ENCODE results near the gene CD1B. TPM values are rescaled to one million over a fixed set of nuclear protein-coding genes. Genes with fewer than 3 reads are reported as not detected.
"Not testable (repeated sequence)": the region's sequence is repeated elsewhere in the genome, so short reads cannot be mapped to it uniquely, and the experiment has no call there.

CD1B gene
- total RNA-seq, 1 donor from 2014 or later = not detected

DNA sequence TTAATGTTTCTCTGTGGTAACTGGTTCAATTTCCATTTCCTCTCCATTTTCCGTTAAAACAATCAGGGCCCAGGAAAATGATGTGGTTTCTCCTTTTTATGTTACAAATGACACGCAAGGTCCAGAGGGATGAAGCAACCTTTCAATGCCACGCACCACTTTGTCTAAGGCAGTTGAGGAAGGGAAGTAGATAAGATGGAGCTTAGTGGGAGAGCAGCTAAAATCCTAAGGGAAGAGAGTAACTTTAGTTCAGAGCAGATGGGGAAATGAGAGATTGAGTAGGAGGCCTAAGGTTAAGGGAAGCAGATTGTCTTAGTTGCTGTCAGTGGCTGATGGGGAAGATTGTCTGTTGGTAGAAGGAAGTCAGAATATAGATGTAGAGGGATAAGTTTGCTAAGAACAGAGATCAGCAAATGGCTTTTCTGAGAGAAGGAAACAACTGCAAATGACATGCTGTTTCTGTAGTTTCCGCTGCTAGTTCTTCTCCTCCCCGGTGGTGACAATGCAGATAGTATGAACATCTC, 40.9 kb downstream of the CD1B start:
- TF ChIP-seq CTCF (conservative IDR thresholded peaks at IDR 0.05; ENCODE audit: low read depth, low read length) = no peak

DNA sequence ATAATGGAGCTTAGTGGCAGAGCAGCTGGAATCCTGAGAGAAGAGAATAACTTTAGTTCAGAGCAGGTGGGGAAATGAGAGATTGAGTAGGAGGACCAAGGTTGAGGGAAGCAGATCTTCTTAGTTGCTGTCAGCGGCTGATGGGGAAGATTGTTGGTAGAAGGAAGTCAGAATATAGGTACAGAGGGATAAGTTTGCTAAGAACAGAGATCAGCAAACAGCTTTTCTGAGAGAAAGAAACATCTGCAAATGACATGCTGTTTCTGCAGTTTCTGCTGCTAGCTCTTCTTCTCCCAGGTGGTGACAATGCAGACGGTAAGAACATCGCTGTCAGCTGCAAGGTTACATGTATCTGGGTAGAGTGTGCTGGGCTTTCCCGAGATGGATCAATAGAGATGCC, 41.5 kb downstream of the CD1B start, which contains the start of gene CD1C:
TSS of gene CD1C (plus strand) at position 113 of the 400 bp plus-strand sequence. CDS start at position 255, 142 bp downstream.
- no peak for TF ChIP-seq CTCF (conservative IDR thresholded peaks at IDR 0.05; ENCODE audit: low read depth, low read length)
- no peak within 1 kb of the TSS for H3K4me3 ChIP-seq (ENCODE audit: low read depth, low read length)
- DNase-seq (ENCODE audit: low read depth) = no peak

More for the DNA sequence above, 40.9 kb downstream of the CD1B start:
- H3K4me3 ChIP-seq (ENCODE audit: low read depth, low read length) = no peak overlapping the region
- no peak for DNase-seq (ENCODE audit: low read depth)

- DNase-seq (ENCODE audit: low read depth) = no peak
- no peak for TF ChIP-seq CTCF (conservative IDR thresholded peaks at IDR 0.05; ENCODE audit: low read depth, low read length)
- H3K4me3 ChIP-seq (ENCODE audit: low read depth, low read length) = no peak overlapping the region
Observed at GRCh38 chr1:158286941-158287346, 44.4 kb downstream of the CD1B start.

GRCh38 chr1:158286487-158286886, 44.8 kb downstream of the CD1B start:
- TF ChIP-seq CTCF (conservative IDR thresholded peaks at IDR 0.05; ENCODE audit: low read depth, low read length) = no peak
- no peak overlapping the region for H3K4me3 ChIP-seq (ENCODE audit: low read depth, low read length)
- DNase-seq (ENCODE audit: low read depth) = no peak

GRCh38 chr1:158285756-158286241, 45.5 kb downstream of the CD1B start:
- TF ChIP-seq CTCF (conservative IDR thresholded peaks at IDR 0.05; ENCODE audit: low read depth, low read length) = no peak
- DNase-seq (ENCODE audit: low read depth) = peak; percentile 55
- H3K4me3 ChIP-seq (ENCODE audit: low read depth, low read length) = no peak overlapping the region

DNA sequence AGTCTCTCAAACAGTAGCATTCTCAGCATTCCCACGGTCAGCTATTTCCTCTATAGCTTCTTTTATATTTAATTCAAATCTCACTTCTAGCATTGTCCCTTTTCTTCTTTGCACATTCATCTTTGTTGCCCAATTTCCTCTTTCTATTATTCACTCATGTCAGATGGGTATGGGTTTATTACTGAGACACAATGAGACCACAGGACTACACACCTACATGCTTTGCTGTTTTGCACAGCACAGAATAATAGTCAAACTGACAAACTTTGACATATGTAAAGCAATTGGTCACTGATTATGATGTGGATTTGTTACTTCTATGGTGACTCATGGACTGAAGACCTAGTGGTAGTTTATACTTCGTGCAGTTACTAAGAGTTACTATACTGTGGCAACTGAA, 47.4 kb downstream of the CD1B start:
- no peak for TF ChIP-seq CTCF (conservative IDR thresholded peaks at IDR 0.05; ENCODE audit: low read depth, low read length)
- no peak overlapping the region for H3K4me3 ChIP-seq (ENCODE audit: low read depth, low read length)
- peak; percentile 44 for DNase-seq (ENCODE audit: low read depth)

- not testable (repeated sequence) for DNase-seq (ENCODE audit: low read depth); H3K4me3 ChIP-seq (ENCODE audit: low read depth, low read length)
Observed at GRCh38 chr1:158282421-158282820, 48.9 kb downstream of the CD1B start.

Other genes with a start within 250 kb of the CD1B start
- 0.72 and 3.0 TPM in 2 replicates for gene CD1D, start 150.6 kb downstream of the CD1B start, total RNA-seq
- not detected in 2 replicates for gene CD1A, start 77.1 kb downstream of the CD1B start, total RNA-seq
- gene CD1C, start 41.6 kb downstream of the CD1B start, total RNA-seq = not detected in 2 replicates
- gene CD1E, start 22.4 kb upstream of the CD1B start, total RNA-seq = not detected in 2 replicates
- gene OR10T2, start 67.9 kb upstream of the CD1B start, total RNA-seq = not detected in 2 replicates
- gene OR10K2, start 94.7 kb upstream of the CD1B start, total RNA-seq = not detected in 2 replicates
- not detected in 2 replicates for gene OR10K1, start 130.3 kb upstream of the CD1B start, total RNA-seq
- not detected in 2 replicates for gene OR10R2, start 140.7 kb upstream of the CD1B start, total RNA-seq
- not detected in 2 replicates for gene OR6Y1, start 222.9 kb upstream of the CD1B start, total RNA-seq
- gene OR6P1, start 239.0 kb upstream of the CD1B start, total RNA-seq = not detected in 2 replicates
- gene OR10X1, start 248.4 kb upstream of the CD1B start, total RNA-seq = not detected in 2 replicates

Data from epithelial cell of proximal tubule (primary cell).